HG02884 (cell line): ENCODE results near the gene AHNAK2.

Source experiments
- ATAC-seq: cut with Tn5 transposase; IDR thresholded peaks from one replicate; pipeline ENCODE4 v1.9.1; 2021; ENCODE audit warnings: mild to moderate bottlenecking, moderate library complexity; ENCODE audit not compliant: unreplicated experiment

The AHNAK2 gene

GRCh38 chr14:104887623-104888488 lies 90.3 kb downstream of the AHNAK2 start:
- ATAC-seq: no peak
